Stimulated activated CD8-positive, alpha-beta memory T cell treated with anti-CD3 and anti-CD28 coated beads, Interleukin-12 subunit alpha, Interleukin-12 subunit beta, amount 100 ng/mL, for 4 hours (primary cell): Measurements from ENCODE around the gene PATE1.

Source experiments
- DNase-seq: peaks from one replicate; pipeline ENCODE4 v3.0.0-alpha.2; 2020; ENCODE audit warnings: low read depth

Gene PATE1

GRCh38 chr11:125790825-125791224 is 44.7 kb downstream of the PATE1 start:
- no peak for DNase-seq

GRCh38 chr11:125797641-125798040 is 51.6 kb downstream of the PATE1 start:
- DNase-seq = no peak
